GM23248 (cell line): ENCODE results near the gene TRAPPC2L. TPM values are rescaled to one million over a fixed set of nuclear protein-coding genes. Genes with fewer than 3 reads are reported as not detected.

ENCODE experiments used
- DNase-seq: peaks from one replicate; pipeline ENCODE4 v3.0.0-alpha.2; 2015
- H2AFZ ChIP-seq: fragments of 200-600 bp; sonication (generic); 2 replicates; pipeline ENCODE4 v1.6.1; 2016; ENCODE audit warnings: antibody characterized with exemption
- H3F3A ChIP-seq: fragments of 200-600 bp; sonication (generic); 2 replicates; pipeline ENCODE4 v1.6.1; 2016; ENCODE audit warnings: mild to moderate bottlenecking, antibody characterized with exemption, mixed run types; ENCODE audit not compliant: insufficient read depth
- H3K27ac ChIP-seq: fragments of 200-600 bp; sonication (generic); 2 replicates; pipeline ENCODE4 v1.5.1; 2016; ENCODE audit warnings: mild to moderate bottlenecking
- H3K27me3 ChIP-seq: fragments of 200-600 bp; sonication (generic); replicated peaks from 2 replicates; pipeline ENCODE4 v1.6.1; 2016; ENCODE audit warnings: mild to moderate bottlenecking; ENCODE audit not compliant: insufficient read depth
- H3K36me3 ChIP-seq: fragments of 200-600 bp; sonication (generic); 2 replicates; pipeline ENCODE4 v1.6.1; 2016; ENCODE audit warnings: low read depth, mild to moderate bottlenecking
- H3K4me1 ChIP-seq: fragments of 200-600 bp; sonication (generic); 2 replicates; pipeline ENCODE4 v1.6.1; 2016; ENCODE audit warnings: mild to moderate bottlenecking; ENCODE audit not compliant: insufficient read depth
- H3K4me2 ChIP-seq: fragments of 200-600 bp; sonication (generic); one replicate; pipeline ENCODE4 v1.6.1; 2016; ENCODE audit warnings: mild to moderate bottlenecking; ENCODE audit not compliant: unreplicated experiment
- H3K4me3 ChIP-seq: fragments of 200-600 bp; sonication (generic); 2 replicates; pipeline ENCODE4 v1.5.1; 2016; ENCODE audit warnings: mild to moderate bottlenecking
- H3K79me2 ChIP-seq: fragments of 200-600 bp; sonication (generic); 2 replicates; pipeline ENCODE4 v1.6.1; 2016; ENCODE audit warnings: mild to moderate bottlenecking; ENCODE audit not compliant: insufficient read depth
- H3K9ac ChIP-seq: fragments of 200-600 bp; sonication (generic); 2 replicates; pipeline ENCODE4 v1.6.1; 2016; ENCODE audit warnings: mild to moderate bottlenecking
- H3K9me2 ChIP-seq: fragments of 200-600 bp; sonication (generic); 2 replicates; pipeline ENCODE4 v1.6.1; 2016; ENCODE audit warnings: mixed run types, mild to moderate bottlenecking, moderate library complexity; ENCODE audit not compliant: insufficient read depth
- H3K9me3 ChIP-seq: fragments of 200-600 bp; sonication (generic); one replicate; pipeline ENCODE4 v1.6.1; 2017; ENCODE audit warnings: low read depth
- H4K20me1 ChIP-seq: fragments of 200-600 bp; sonication (generic); 2 replicates; pipeline ENCODE4 v1.6.0; 2016; ENCODE audit not compliant: insufficient read depth
- EZH2 ChIP-seq: fragments of 200-600 bp; sonication (generic); IDR thresholded peaks from 2 replicates; pipeline ENCODE4 v1.6.1; 2018; ENCODE audit warnings: antibody characterized with exemption, mild to moderate bottlenecking; ENCODE audit not compliant: insufficient read depth, poor library complexity, severe bottlenecking
- EZH2phosphoT487 ChIP-seq: fragments of 200-600 bp; sonication (generic); IDR thresholded peaks from 2 replicates; pipeline ENCODE4 v1.6.1; 2018; ENCODE audit warnings: antibody characterized with exemption, moderate library complexity, mild to moderate bottlenecking, low read depth; ENCODE audit not compliant: insufficient read depth
- whole genome bisulfite sequencing, 2 experiments: methylation state at CpG; one replicate each; pipeline ENCODE4 v1.1.6; 2015 to 2017; ENCODE audit warnings: low lambda C conversion rate in 2 of 2, low coverage in 1 of 2; ENCODE audit errors: missing lambda C conversion rate in 2 of 2; 5-methylcytosine and 5-hydroxymethylcytosine counted together
- in situ Hi-C: fragments of 300-500 bp; cut with MboI; formaldehyde crosslinking; loops from 2 replicates; pipeline ENCODE4 v1.15.0; 2020
- polyA plus RNA-seq: library from polyadenylated mRNA; unstranded; fragments of >200 nt; fragmentation: Nextera tagmentation; extraction: Ambion mirVana; gene quantifications from 2 replicates; pipeline ENCODE4 v1.2.1, GENCODE V29; 2016
- total RNA-seq: library from RNA; depleted of rRNA; stranded (reverse); fragments of >200 nt; shearing (Covaris generic); gene quantifications from 2 replicates; pipeline ENCODE4 v1.2.3, GENCODE V29; 2014

TRAPPC2L gene
- total and polyA plus RNA-seq, 2 experiments from 2014 or later: 18.7 to 83.2 TPM

DNA sequence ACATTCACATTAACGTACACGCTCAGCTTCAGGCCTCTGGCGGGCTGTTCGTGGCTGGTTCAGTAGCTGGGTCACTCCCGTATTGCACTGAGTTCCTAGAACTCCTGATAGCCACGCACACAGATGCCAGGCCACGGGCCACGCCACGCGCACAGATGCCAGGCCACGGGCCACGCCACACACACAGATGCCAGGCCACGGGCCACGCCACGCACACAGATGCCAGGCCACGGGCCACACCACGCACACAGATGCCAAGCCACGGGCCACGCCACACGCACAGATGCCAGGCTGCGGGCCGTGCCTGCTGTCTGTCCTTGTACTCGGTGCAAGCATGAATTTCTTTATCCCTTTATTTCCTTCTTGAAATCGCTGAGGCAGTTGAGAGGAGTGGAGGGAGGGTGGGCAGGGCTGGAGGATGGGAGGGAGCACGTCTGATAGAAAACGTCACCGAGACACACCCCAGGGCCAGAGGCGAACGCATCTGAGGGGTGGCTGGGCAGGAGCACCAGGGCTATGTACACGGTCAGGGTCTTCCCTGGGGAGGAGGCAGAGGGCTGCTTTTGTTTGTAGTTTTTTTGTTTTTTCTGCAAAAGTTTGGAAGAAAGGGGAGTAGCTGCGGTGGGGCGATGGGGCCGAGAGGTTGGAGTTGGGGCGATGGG, 18.1 kb downstream of the TRAPPC2L start:
- no peak overlapping the region for H3K9ac ChIP-seq
- H3F3A ChIP-seq: no peaks in the 10 kb centered on the region
- H3K9me2 ChIP-seq: no peaks in the 10 kb centered on the region
- no peaks in the 10 kb centered on the region for H4K20me1 ChIP-seq
- H3K27me3 ChIP-seq: peaks cover 11% of the 10 kb centered on the region
- H3K27ac ChIP-seq: no peak overlapping the region
- no peaks in the 10 kb centered on the region for H3K9me3 ChIP-seq
- in situ Hi-C loops: no loop called here
- DNase-seq: no peak
- WGBS, 2 experiments: 88 to 91% methylated on average over 31 to 34 of the region's 34 CpGs
- no peaks in the 10 kb centered on the region for H3K4me1 ChIP-seq
- no peak overlapping the region for H2AFZ ChIP-seq
- no peak overlapping the region for H3K4me2 ChIP-seq
- H3K79me2 ChIP-seq: no peaks in the 10 kb centered on the region
- no peak for TF ChIP-seq EZH2phosphoT487
- TF ChIP-seq EZH2: no peak
- no peaks in the 10 kb centered on the region for H3K36me3 ChIP-seq
- no peak overlapping the region for H3K4me3 ChIP-seq

DNA sequence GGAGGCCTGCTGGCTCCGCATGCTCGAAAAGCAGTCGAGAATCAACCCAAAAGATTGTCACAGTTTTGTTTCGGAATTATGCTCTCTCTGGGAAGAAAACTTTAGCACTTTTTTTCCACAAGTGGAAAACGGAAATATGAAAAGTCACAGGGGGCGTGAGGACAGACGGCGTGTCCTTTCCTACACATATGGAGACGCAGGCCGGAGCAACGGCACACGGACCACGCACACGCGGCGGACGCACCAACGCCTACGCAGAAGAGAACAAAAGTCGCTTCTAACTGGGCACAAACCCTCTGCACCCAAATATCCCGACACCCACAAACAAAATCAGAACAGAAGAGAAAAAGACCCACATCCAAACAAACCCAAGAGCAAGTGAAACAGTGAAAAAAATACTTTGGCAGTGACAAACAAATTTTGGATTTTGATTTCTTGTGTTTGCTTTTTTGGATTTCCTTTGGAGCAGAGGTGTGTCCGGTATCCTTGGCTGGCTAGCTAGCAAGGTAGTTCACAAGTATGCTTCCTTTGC, 18.8 kb downstream of the TRAPPC2L start:
- no peak for TF ChIP-seq EZH2
- no peak for TF ChIP-seq EZH2phosphoT487
- H3K4me1 ChIP-seq: no peaks in the 10 kb centered on the region
- H2AFZ ChIP-seq: no peak overlapping the region
- H3K27me3 ChIP-seq: peaks cover 7% of the 10 kb centered on the region
- DNase-seq: no peak
- H3K4me2 ChIP-seq: no peak overlapping the region
- no peaks in the 10 kb centered on the region for H3K9me2 ChIP-seq
- H3K9ac ChIP-seq: no peak overlapping the region
- no peaks in the 10 kb centered on the region for H3K36me3 ChIP-seq
- no peaks in the 10 kb centered on the region for H4K20me1 ChIP-seq
- H3K9me3 ChIP-seq: no peaks in the 10 kb centered on the region
- H3K27ac ChIP-seq: no peak overlapping the region
- 82 to 83% methylated on average over 22 of the region's 22 CpGs for WGBS, 2 experiments
- H3F3A ChIP-seq: no peaks in the 10 kb centered on the region
- no peaks in the 10 kb centered on the region for H3K79me2 ChIP-seq
- no peak overlapping the region for H3K4me3 ChIP-seq
- in situ Hi-C loops: no loop called here

DNA sequence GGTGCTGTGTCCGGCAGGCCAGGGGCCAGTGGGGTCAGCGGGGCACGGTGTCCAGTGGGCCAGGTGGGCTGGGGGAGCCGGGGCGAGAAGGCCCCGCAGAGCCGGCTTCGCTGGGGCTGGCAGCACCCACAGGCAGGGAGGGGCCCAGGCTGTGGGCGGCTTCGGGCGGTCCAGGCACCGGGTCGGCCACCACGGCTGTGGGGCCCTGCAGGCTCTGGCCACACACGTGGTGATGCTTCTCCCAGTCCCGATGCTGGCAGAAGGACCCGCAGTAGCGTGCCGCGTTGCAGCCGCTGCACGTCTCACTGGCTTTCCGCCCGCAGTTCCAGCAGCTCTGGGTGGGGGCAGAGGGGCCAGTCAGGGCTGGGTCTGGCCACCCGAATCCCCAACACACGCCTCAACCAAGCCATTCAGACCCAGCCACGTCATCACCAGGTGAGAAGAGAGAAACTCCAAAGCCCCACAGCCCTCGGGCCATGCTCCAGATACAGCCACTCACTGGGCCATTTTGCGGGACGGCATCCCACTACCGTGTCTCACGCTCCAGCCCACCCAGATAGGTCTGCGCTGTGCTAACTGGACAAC, 20.1 kb downstream of the TRAPPC2L start:
- no peaks in the 10 kb centered on the region for H3K4me1 ChIP-seq
- H3K36me3 ChIP-seq: no peaks in the 10 kb centered on the region
- H3K4me2 ChIP-seq: no peak overlapping the region
- no peaks in the 10 kb centered on the region for H3K9me3 ChIP-seq
- no peak for DNase-seq
- in situ Hi-C loops: no loop called here
- H2AFZ ChIP-seq: no peak overlapping the region
- H3K9me2 ChIP-seq: no peaks in the 10 kb centered on the region
- no peak overlapping the region for H3K27ac ChIP-seq
- WGBS, 2 experiments: 71% methylated on average over 19 to 27 of the region's 33 CpGs
- no peak overlapping the region for H3K4me3 ChIP-seq
- H4K20me1 ChIP-seq: no peaks in the 10 kb centered on the region
- no peaks in the 10 kb centered on the region for H3F3A ChIP-seq
- no peaks in the 10 kb centered on the region for H3K79me2 ChIP-seq
- H3K9ac ChIP-seq: no peak overlapping the region
- no peaks in the 10 kb centered on the region; the same call in 1 of the 2 replicates for H3K27me3 ChIP-seq
- TF ChIP-seq EZH2 (no peak), EZH2phosphoT487 (no peak)

DNA sequence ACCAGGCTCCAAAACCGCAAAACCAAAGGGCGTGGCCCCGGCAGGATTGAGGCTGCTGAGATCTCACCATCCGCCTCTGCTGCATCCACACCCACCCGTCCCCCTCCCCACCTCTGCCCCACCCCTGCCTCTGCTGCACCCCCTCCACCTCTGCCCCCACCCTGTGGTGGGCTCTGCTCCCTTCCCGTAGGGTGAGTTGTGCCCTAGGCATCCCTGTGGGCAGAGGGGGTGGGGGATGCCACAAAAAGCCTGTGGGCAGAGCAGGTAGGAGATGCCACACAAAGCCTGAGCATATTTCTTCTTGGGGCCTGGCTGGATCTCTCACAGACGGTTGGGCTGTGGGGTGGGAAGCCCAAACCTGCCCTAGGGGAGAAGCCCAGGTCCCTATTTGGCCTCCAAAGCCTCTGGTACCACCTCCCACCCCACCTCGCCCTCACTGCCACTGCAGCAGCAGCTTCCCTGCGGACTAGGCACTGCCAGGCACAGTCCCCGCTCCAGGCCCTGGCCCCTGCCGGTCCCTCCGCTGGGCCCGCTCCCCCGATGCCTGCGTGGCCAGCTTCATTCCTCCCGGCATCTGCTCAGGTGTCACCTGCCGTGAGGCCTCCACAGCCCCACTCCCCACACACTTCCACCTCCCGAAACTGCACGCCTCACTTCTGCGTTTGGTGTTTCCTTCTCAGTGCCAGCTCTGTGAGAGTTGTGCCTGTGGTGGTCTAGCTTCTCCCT, 20.8 kb downstream of the TRAPPC2L start:
- in situ Hi-C loops: no loop called here
- H3K4me2 ChIP-seq: no peak overlapping the region
- no peak for TF ChIP-seq EZH2phosphoT487
- no peak for TF ChIP-seq EZH2
- H3K9me2 ChIP-seq: no peaks in the 10 kb centered on the region
- no peak overlapping the region for H2AFZ ChIP-seq
- H3K27ac ChIP-seq: no peak overlapping the region
- no peaks in the 10 kb centered on the region for H3K4me1 ChIP-seq
- H3K4me3 ChIP-seq: no peak overlapping the region
- H3K27me3 ChIP-seq: no peaks in the 10 kb centered on the region; the same call in 1 of the 2 replicates
- no peak for DNase-seq
- no peaks in the 10 kb centered on the region for H3K79me2 ChIP-seq
- H3K9me3 ChIP-seq: no peaks in the 10 kb centered on the region
- H3K9ac ChIP-seq: no peak overlapping the region
- no peaks in the 10 kb centered on the region for H3K36me3 ChIP-seq
- no peaks in the 10 kb centered on the region for H4K20me1 ChIP-seq
- no peaks in the 10 kb centered on the region for H3F3A ChIP-seq
- 75 to 80% methylated on average over 19 to 20 of the region's 20 CpGs for WGBS, 2 experiments
